Chondrocyte (in vitro differentiated cells): ENCODE measurements around the gene LGALS14. TPM values are rescaled to one million over a fixed set of nuclear protein-coding genes. Genes with fewer than 3 reads are reported as not detected.

Experiments
- DNase-seq: peaks from one replicate; pipeline ENCODE4 v3.0.0; 2021; ENCODE audit warnings: mixed read lengths, low spot score
- H3K27ac Mint-ChIP-seq: one replicate; pipeline ENCODE4 v1.8.0; 2021; ENCODE audit warnings: mild to moderate bottlenecking, moderate library complexity, mixed read lengths; ENCODE audit not compliant: unreplicated experiment
- H3K27me3 Mint-ChIP-seq: 2 replicates; pipeline ENCODE4 v1.8.0; 2021; ENCODE audit warnings: low read depth, mixed read lengths
- H3K36me3 Mint-ChIP-seq: 2 replicates; pipeline ENCODE4 v1.8.0; 2021; ENCODE audit warnings: low read depth, mixed read lengths
- H3K4me1 Mint-ChIP-seq: 2 replicates; pipeline ENCODE4 v1.8.0; 2021; ENCODE audit warnings: low read depth, mild to moderate bottlenecking, mixed read lengths
- H3K4me3 Mint-ChIP-seq: one replicate; pipeline ENCODE4 v1.8.0; 2021; ENCODE audit warnings: mild to moderate bottlenecking, moderate library complexity, mixed read lengths; ENCODE audit not compliant: unreplicated experiment
- H3K9me3 Mint-ChIP-seq: 2 replicates; pipeline ENCODE4 v1.8.0; 2021; ENCODE audit warnings: low read depth, mixed read lengths
- total RNA-seq: library from RNA; stranded (reverse); gene quantifications from 3 replicates; pipeline ENCODE4 v1.2.1, GENCODE V29; 2021
- TF ChIP-seq, protein P1 (sequence below): fragments of 200-600 bp; sonication (generic); IDR thresholded peaks from 2 replicates; pipeline ENCODE4 v1.5.0; 2021; ENCODE audit warnings: antibody characterized with exemption, mild to moderate bottlenecking, moderate library complexity

LGALS14 gene
- total RNA-seq, 1 donor from 2014 or later, result not detected

- no peak overlapping the region for H3K4me3 Mint-ChIP-seq
- peaks cover 29% of the 10 kb centered on the region for H3K27me3 Mint-ChIP-seq
- no peaks in the 10 kb centered on the region for H3K36me3 Mint-ChIP-seq
- TF ChIP-seq, protein P1, sequence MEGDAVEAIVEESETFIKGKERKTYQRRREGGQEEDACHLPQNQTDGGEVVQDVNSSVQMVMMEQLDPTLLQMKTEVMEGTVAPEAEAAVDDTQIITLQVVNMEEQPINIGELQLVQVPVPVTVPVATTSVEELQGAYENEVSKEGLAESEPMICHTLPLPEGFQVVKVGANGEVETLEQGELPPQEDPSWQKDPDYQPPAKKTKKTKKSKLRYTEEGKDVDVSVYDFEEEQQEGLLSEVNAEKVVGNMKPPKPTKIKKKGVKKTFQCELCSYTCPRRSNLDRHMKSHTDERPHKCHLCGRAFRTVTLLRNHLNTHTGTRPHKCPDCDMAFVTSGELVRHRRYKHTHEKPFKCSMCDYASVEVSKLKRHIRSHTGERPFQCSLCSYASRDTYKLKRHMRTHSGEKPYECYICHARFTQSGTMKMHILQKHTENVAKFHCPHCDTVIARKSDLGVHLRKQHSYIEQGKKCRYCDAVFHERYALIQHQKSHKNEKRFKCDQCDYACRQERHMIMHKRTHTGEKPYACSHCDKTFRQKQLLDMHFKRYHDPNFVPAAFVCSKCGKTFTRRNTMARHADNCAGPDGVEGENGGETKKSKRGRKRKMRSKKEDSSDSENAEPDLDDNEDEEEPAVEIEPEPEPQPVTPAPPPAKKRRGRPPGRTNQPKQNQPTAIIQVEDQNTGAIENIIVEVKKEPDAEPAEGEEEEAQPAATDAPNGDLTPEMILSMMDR, result no peak
- H3K4me1 Mint-ChIP-seq, result no peaks in the 10 kb centered on the region
- no peaks in the 10 kb centered on the region for H3K9me3 Mint-ChIP-seq
- no peak overlapping the region for H3K27ac Mint-ChIP-seq
- no peak for DNase-seq
These were observed 26.1 kb upstream of the LGALS14 start for GRCh38 chr19:39677961-39678889.

GRCh38 chr19:39679056-39679790 lies 25.1 kb upstream of the LGALS14 start:
- no peak overlapping the region for H3K27ac Mint-ChIP-seq
- peaks cover 20% of the 10 kb centered on the region for H3K27me3 Mint-ChIP-seq
- H3K36me3 Mint-ChIP-seq, result no peaks in the 10 kb centered on the region

DNA sequence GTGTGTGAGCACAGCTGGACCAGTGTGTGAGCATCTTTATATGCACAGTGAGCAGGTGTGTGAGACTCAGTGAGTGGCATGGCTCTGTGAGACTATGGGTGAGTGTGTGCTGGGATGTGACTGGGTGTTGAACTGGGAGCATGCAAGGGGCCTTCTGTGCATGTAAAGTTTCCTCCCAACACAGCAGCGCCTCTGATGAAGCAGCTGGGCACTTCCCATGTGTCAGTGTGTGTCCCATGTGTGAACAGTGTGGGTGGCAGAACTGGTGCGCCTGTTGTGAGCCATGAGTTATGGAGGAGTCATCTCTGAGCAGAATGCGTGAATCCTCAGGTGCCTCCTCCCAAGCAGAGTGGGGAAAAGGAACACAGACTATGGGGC lies 24.5 kb upstream of the LGALS14 start:
- H3K27ac Mint-ChIP-seq, result no peak overlapping the region

More at GRCh38 chr19:39679056-39679790, 25.1 kb upstream of the LGALS14 start:
- TF ChIP-seq, protein P1, result no peak
- H3K9me3 Mint-ChIP-seq, result no peaks in the 10 kb centered on the region
- no peak for DNase-seq
- no peaks in the 10 kb centered on the region for H3K4me1 Mint-ChIP-seq
- H3K4me3 Mint-ChIP-seq, result no peak overlapping the region

DNA sequence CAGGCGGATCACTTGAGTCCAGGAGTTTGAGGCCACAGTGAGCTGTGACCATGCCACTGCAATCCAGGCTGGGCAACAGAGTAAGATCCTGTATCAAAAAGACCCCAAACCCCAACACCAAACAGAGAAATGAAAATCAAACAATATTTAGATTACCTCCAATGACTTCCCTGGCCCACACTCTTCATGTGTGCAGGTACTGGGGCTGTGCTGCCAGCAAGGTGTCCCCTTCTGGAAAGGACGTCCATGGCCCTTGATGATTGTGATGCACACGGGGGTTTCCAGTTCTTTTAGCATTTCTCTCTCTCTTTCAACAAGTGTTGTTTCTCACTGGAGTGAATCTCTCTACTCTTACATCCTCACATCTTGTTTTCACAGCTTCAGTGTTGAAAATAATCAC lies 23.7 kb upstream of the LGALS14 start:
- H3K27me3 Mint-ChIP-seq, result peaks cover 11% of the 10 kb centered on the region
- TF ChIP-seq, protein P1, result no peak
- no peak overlapping the region for H3K27ac Mint-ChIP-seq
- H3K9me3 Mint-ChIP-seq, result no peaks in the 10 kb centered on the region
- H3K4me1 Mint-ChIP-seq, result no peaks in the 10 kb centered on the region
- DNase-seq, result no peak
- H3K36me3 Mint-ChIP-seq, result no peaks in the 10 kb centered on the region
- no peak overlapping the region for H3K4me3 Mint-ChIP-seq

More for the DNA sequence above, 24.5 kb upstream of the LGALS14 start:
- TF ChIP-seq, protein P1, result no peak
- Mint-ChIP-seq H3K27me3 (peaks cover 18% of the 10 kb centered on the region), H3K4me1 (no peaks in the 10 kb centered on the region), H3K9me3 (no peaks in the 10 kb centered on the region), H3K36me3 (no peaks in the 10 kb centered on the region), H3K4me3 (no peak overlapping the region)
- no peak for DNase-seq

DNA sequence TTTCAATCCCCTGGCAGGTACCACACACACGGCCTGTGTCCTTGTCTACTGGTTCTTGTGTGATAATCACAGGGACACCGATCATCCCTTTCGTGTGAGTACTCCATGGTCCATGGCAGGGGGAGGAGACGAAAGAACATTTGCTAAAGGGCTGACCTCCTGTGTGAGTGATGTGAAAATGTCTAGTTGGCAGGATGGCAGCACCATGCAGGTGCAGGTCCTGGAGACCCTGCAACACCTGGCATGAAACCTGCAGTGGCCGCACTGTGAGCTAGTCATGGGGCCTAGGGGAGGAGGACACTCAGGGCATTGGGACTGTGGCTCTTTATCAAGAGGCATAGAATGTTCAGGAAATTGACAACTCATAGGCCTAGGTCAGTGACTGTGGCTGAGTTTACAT lies 22.9 kb upstream of the LGALS14 start:
- Mint-ChIP-seq H3K27me3 (peaks cover 8% of the 10 kb centered on the region), H3K4me3 (no peak overlapping the region), H3K27ac (no peak overlapping the region), H3K9me3 (no peaks in the 10 kb centered on the region), H3K36me3 (no peaks in the 10 kb centered on the region), H3K4me1 (no peaks in the 10 kb centered on the region)
- no peak for DNase-seq
- TF ChIP-seq, protein P1, result no peak
